Testis (tissue), 2 donors: ENCODE results near the gene CELA1.

ENCODE experiments used
- POLR2A ChIP-seq: fragments of 450-650 bp; IDR thresholded peaks from one replicate; pipeline ENCODE4 v1.6.1; 2017; ENCODE audit warnings: antibody characterized with exemption, mild to moderate bottlenecking, moderate library complexity
- TF ChIP-seq, protein P1 (sequence below), 3 experiments: fragments of 450-650 bp in 2 of 3; fragments of 200-600 bp in 1 of 3; sonication (generic) in 1 of 3; IDR thresholded peaks; one replicate each; pipeline ENCODE4 v1.5.1; 2016 to 2019; ENCODE audit warnings: antibody characterized with exemption in 3 of 3, mild to moderate bottlenecking in 2 of 3, moderate library complexity in 1 of 3

DNA sequence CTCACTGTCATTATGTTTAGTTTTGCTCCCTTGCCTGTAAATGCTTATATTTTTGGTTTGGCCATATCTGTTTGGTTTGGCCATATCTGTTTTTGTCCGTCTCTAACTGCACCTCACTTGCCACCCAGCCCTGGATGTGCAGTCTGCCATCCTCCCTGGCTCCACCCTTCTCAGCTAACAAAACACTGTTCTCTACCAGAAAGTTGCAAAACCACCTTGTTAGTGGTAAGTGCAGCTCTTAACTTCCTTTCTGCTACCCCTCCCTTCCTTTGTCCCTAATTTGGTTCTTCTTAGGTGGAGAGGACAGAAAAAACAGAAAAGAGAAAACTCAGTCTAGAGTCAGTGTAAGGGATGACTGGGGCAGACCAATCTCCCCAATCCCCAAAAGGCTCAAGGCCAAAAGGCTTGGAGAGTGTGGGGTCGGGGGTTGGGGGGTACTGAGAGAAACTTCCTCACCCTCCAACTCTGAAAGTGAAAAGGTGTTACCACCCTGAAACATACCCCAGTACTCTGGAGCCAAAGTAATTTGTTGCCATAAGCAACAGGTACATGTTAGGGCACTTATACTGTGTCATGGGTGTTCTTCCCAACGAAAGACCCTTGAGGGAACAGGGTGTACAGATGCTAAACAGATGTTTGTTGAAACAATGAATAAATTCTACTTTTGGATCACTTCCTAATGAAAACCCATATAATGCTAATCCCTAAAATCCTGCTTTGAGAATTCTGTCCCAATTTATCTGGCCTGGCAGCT lies 27.5 kb downstream of the CELA1 start:
- TF ChIP-seq, protein P1, sequence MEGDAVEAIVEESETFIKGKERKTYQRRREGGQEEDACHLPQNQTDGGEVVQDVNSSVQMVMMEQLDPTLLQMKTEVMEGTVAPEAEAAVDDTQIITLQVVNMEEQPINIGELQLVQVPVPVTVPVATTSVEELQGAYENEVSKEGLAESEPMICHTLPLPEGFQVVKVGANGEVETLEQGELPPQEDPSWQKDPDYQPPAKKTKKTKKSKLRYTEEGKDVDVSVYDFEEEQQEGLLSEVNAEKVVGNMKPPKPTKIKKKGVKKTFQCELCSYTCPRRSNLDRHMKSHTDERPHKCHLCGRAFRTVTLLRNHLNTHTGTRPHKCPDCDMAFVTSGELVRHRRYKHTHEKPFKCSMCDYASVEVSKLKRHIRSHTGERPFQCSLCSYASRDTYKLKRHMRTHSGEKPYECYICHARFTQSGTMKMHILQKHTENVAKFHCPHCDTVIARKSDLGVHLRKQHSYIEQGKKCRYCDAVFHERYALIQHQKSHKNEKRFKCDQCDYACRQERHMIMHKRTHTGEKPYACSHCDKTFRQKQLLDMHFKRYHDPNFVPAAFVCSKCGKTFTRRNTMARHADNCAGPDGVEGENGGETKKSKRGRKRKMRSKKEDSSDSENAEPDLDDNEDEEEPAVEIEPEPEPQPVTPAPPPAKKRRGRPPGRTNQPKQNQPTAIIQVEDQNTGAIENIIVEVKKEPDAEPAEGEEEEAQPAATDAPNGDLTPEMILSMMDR (IDR thresholded peaks at IDR 0.05): no peak
- TF ChIP-seq POLR2A: no peak
